Measurements from ENCODE around the gene MELTF. TPM values are rescaled to one million over a fixed set of nuclear protein-coding genes. Genes with fewer than 3 reads are reported as not detected.
A peak's percentile ranks its signal among the peaks of the same experiment; 100 is the strongest.

MELTF gene
- total and polyA plus RNA-seq, 8 donors: 4.0 to 8.4 (median 5.6) TPM

GRCh38 chr3:197003461-197004385, 25.9 kb downstream of the MELTF start:
- intact Hi-C loops (cut with DNase I): loop anchor here in 1 of 2 donors (10.0 kb wide), 1 partner anchor 171 kb away; no protein-coding TSS in a partner anchor
- ATAC-seq: peak; percentile 34
- H3K9me3 ChIP-seq: no peaks in the 10 kb centered on the region
- no peaks in the 10 kb centered on the region for H3K36me3 ChIP-seq
- DNase-seq: peak in 2 of 4 donors; percentile 24 to 84
- H3K27me3 ChIP-seq: no peaks in the 10 kb centered on the region
- peak overlapping the region; percentile 42 to 56 for H3K4me3 ChIP-seq
- H3K4me1 ChIP-seq: peaks cover 0 to 17% of the 10 kb centered on the region in 2 donors
- no peak for TF ChIP-seq CTCF (IDR thresholded peaks at IDR 0.05)
- H3K27ac ChIP-seq: peak overlapping the region; percentile 26 to 72

- Histone ChIP-seq H3K27ac (peak overlapping the region; percentile 49 to 72), H3K36me3 (no peaks in the 10 kb centered on the region), H3K27me3 (no peaks in the 10 kb centered on the region), H3K4me1 (peaks cover 0 to 17% of the 10 kb centered on the region in 2 donors), H3K9me3 (no peaks in the 10 kb centered on the region), H3K4me3 (peak overlapping the region; percentile 56 to 74)
- DNase-seq (peak; percentile 70 to 98 (median 84)), ATAC-seq (peak; percentile 90)
- peak; percentile 61 to 79 for TF ChIP-seq CTCF (IDR thresholded peaks at IDR 0.05)
- intact Hi-C loops (cut with DNase I): loop anchor here in 1 of 2 donors (10.0 kb wide), 1 partner anchor 172 kb away; no protein-coding TSS in a partner anchor
Measured at GRCh38 chr3:197002701-197003454, 26.7 kb downstream of the MELTF start.

- Histone ChIP-seq H3K27ac (peak overlapping the region; percentile 49 to 72), H3K4me3 (peak overlapping the region; percentile 56 to 74), H3K27me3 (no peaks in the 10 kb centered on the region), H3K36me3 (no peaks in the 10 kb centered on the region), H3K9me3 (no peaks in the 10 kb centered on the region), H3K4me1 (peaks cover 0 to 17% of the 10 kb centered on the region in 2 donors)
- DNase-seq (peak in 2 of 4 donors; percentile 23 to 83), ATAC-seq (peak; percentile 33)
- no peak for TF ChIP-seq CTCF (IDR thresholded peaks at IDR 0.05)
- intact Hi-C loops (cut with DNase I): loop anchor here in 1 of 2 donors (10.0 kb wide), 1 partner anchor 173 kb away; no protein-coding TSS in a partner anchor
Measured at GRCh38 chr3:197001972-197002700, 27.5 kb downstream of the MELTF start.

GRCh38 chr3:197001106-197001971, 28.3 kb downstream of the MELTF start:
- H3K27ac ChIP-seq: no peak overlapping the region
- no peak overlapping the region for H3K4me3 ChIP-seq
- DNase-seq: peak in 1 of 4 donors; percentile 57
- TF ChIP-seq CTCF (IDR thresholded peaks at IDR 0.05): no peak
- intact Hi-C loops (cut with DNase I): loop anchor here in 1 of 2 donors (10.0 kb wide), 1 partner anchor 173 kb away; no protein-coding TSS in a partner anchor
- H3K4me1 ChIP-seq: peaks cover 0 to 17% of the 10 kb centered on the region in 2 donors
- ATAC-seq: no peak
- no peaks in the 10 kb centered on the region for H3K36me3 ChIP-seq
- H3K27me3 ChIP-seq: no peaks in the 10 kb centered on the region
- no peaks in the 10 kb centered on the region for H3K9me3 ChIP-seq
